ENCODE data around the gene COL8A2. TPM values are rescaled to one million over a fixed set of nuclear protein-coding genes. Genes with fewer than 3 reads are reported as not detected.
A peak's percentile ranks its signal among the peaks of the same experiment; 100 is the strongest.

COL8A2 gene
- polyA plus RNA-seq, 3 donors = 0.90 to 3.0 (median 1.6) TPM

- Mint-ChIP-seq H3K27me3 (ENCODE audit: low read depth in 3 of 3) (peaks cover 0 to 2% (median 0%) of the 10 kb centered on the region in 3 donors), H3K4me1 (peaks cover 48% of the 10 kb centered on the region), H3K36me3 (peaks cover 40 to 49% of the 10 kb centered on the region in 2 donors), H3K4me3 (peak overlapping the region in 1 of 2 donors; percentile 12), H3K9me3 (peaks cover 0 to 2% (median 0%) of the 10 kb centered on the region in 7 donors), H3K27ac (peak overlapping the region in 2 of 7 donors; percentile 55 to 59)
- Histone ChIP-seq H3K4me3 (replicated peaks in 1 of 3; ENCODE audit: low read depth in 2 of 3, low read length in 3 of 3) (no peak overlapping the region), H3K36me3 (replicated peaks in 1 of 2; ENCODE audit: control insufficient read depth in 1 of 2, insufficient read depth in 2 of 2, low read length in 2 of 2) (peaks cover 40 to 52% of the 10 kb centered on the region in 2 donors), H3K27me3 (ENCODE audit: control insufficient read depth in 2 of 2, insufficient read depth in 2 of 2, low read length in 2 of 2) (no peaks in the 10 kb centered on the region), H3K9me3 (replicated peaks in 1 of 2; ENCODE audit: control insufficient read depth in 1 of 2, insufficient read depth in 1 of 2, low read length in 2 of 2) (no peaks in the 10 kb centered on the region), H3K4me2 (replicated peaks; ENCODE audit: extremely low read depth, low read length, poor library complexity, severe bottlenecking) (no peak overlapping the region), H3K4me1 (ENCODE audit: control insufficient read depth in 1 of 2, insufficient read depth in 2 of 2, low read length in 2 of 2) (peaks cover 54 to 58% of the 10 kb centered on the region in 2 donors), H2AFZ (ENCODE audit: insufficient read depth, low read depth, low read length, poor library complexity, severe bottlenecking) (no peak overlapping the region), H3K79me2 (ENCODE audit: insufficient read depth, low read length) (peaks cover 45% of the 10 kb centered on the region), H4K20me1 (ENCODE audit: insufficient read depth, low read length) (peaks cover 21% of the 10 kb centered on the region), H3K9ac (ENCODE audit: insufficient read depth, low read length, poor library complexity, severe bottlenecking) (no peak overlapping the region), H3K27ac (ENCODE audit: low read depth in 1 of 2, low read length in 2 of 2) (no peak overlapping the region)
- no peak for TF ChIP-seq CTCF (IDR thresholded peaks at IDR 0.05)
- intact Hi-C loops (cut with micrococcal nuclease) = no loop called here
- DNase-seq = no peak
- WGBS (ENCODE audit: insufficient coverage) = 99% methylated on average over 7 of the region's 13 CpGs
Observed at GRCh38 chr1:36091698-36092097, 33.3 kb downstream of the COL8A2 start.

- Histone ChIP-seq H3K4me3 (replicated peaks in 1 of 3; ENCODE audit: low read depth in 2 of 3, low read length in 3 of 3) (no peak overlapping the region), H4K20me1 (ENCODE audit: insufficient read depth, low read length) (peaks cover 21% of the 10 kb centered on the region), H3K36me3 (replicated peaks in 1 of 2; ENCODE audit: control insufficient read depth in 1 of 2, insufficient read depth in 2 of 2, low read length in 2 of 2) (peaks cover 40 to 46% of the 10 kb centered on the region in 2 donors), H2AFZ (ENCODE audit: insufficient read depth, low read depth, low read length, poor library complexity, severe bottlenecking) (no peak overlapping the region), H3K9ac (ENCODE audit: insufficient read depth, low read length, poor library complexity, severe bottlenecking) (no peak overlapping the region), H3K9me3 (replicated peaks in 1 of 2; ENCODE audit: control insufficient read depth in 1 of 2, insufficient read depth in 1 of 2, low read length in 2 of 2) (no peaks in the 10 kb centered on the region), H3K27me3 (ENCODE audit: control insufficient read depth in 2 of 2, insufficient read depth in 2 of 2, low read length in 2 of 2) (no peaks in the 10 kb centered on the region), H3K4me2 (replicated peaks; ENCODE audit: extremely low read depth, low read length, poor library complexity, severe bottlenecking) (no peak overlapping the region), H3K27ac (ENCODE audit: low read depth in 1 of 2, low read length in 2 of 2) (no peak overlapping the region), H3K79me2 (ENCODE audit: insufficient read depth, low read length) (peaks cover 45% of the 10 kb centered on the region), H3K4me1 (ENCODE audit: control insufficient read depth in 1 of 2, insufficient read depth in 2 of 2, low read length in 2 of 2) (peaks cover 50 to 52% of the 10 kb centered on the region in 2 donors)
- Mint-ChIP-seq H3K27ac (no peak overlapping the region), H3K4me1 (peaks cover 42% of the 10 kb centered on the region), H3K4me3 (no peak overlapping the region), H3K27me3 (ENCODE audit: low read depth in 3 of 3) (peaks cover 0 to 2% (median 0%) of the 10 kb centered on the region in 3 donors), H3K9me3 (peaks cover 0 to 2% (median 0%) of the 10 kb centered on the region in 7 donors), H3K36me3 (peaks cover 35 to 44% of the 10 kb centered on the region in 2 donors)
- TF ChIP-seq CTCF (IDR thresholded peaks at IDR 0.05) = no peak
- intact Hi-C loops (cut with micrococcal nuclease) = no loop called here
- DNase-seq = no peak
- 100% methylated on average over 3 of the region's 4 CpGs for WGBS (ENCODE audit: insufficient coverage)
Observed at GRCh38 chr1:36091141-36091540, 33.9 kb downstream of the COL8A2 start.

Data from CD14-positive monocyte (primary cell).